ENCODE measurements around the gene SAT1. TPM values are rescaled to one million over a fixed set of nuclear protein-coding genes. Genes with fewer than 3 reads are reported as not detected.

Gene SAT1
- 348 to 472 TPM (median 419 TPM) in 5 replicates for total RNA-seq (2022; extraction: Qiagen RNA extraction)

DNA sequence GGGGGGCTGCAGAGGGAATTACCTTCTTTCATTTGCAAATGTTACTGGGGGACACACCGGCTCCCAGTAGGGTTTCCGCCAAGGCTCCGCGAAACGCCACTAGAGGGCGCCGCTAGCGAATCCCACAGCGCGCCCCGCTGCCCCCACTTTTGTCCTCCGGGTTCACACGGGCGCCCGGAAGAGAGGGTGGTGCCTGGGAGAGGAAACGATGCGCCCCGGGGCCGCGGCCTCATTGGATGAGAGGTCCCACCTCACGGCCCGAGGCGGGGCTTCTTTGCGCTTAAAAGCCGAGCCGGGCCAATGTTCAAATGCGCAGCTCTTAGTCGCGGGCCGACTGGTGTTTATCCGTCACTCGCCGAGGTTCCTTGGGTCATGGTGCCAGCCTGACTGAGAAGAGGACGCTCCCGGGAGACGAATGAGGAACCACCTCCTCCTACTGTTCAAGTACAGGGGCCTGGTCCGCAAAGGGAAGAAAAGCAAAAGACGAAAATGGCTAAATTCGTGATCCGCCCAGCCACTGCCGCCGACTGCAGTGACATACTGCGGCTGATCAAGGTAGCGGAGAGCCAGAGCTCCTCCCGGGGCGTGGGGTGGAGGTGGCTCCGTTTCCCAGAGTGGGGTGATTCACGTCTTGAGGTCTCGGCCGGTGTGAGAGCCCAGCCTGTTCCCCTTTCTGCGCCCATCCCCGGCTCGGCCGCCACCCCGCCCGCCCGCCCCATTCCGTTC is at the start of gene SAT1:
Gene SAT1 (plus strand): TSS at position 311 of the 726 bp plus-strand sequence. CDS start 179 bp downstream, at position 490.

DNA sequence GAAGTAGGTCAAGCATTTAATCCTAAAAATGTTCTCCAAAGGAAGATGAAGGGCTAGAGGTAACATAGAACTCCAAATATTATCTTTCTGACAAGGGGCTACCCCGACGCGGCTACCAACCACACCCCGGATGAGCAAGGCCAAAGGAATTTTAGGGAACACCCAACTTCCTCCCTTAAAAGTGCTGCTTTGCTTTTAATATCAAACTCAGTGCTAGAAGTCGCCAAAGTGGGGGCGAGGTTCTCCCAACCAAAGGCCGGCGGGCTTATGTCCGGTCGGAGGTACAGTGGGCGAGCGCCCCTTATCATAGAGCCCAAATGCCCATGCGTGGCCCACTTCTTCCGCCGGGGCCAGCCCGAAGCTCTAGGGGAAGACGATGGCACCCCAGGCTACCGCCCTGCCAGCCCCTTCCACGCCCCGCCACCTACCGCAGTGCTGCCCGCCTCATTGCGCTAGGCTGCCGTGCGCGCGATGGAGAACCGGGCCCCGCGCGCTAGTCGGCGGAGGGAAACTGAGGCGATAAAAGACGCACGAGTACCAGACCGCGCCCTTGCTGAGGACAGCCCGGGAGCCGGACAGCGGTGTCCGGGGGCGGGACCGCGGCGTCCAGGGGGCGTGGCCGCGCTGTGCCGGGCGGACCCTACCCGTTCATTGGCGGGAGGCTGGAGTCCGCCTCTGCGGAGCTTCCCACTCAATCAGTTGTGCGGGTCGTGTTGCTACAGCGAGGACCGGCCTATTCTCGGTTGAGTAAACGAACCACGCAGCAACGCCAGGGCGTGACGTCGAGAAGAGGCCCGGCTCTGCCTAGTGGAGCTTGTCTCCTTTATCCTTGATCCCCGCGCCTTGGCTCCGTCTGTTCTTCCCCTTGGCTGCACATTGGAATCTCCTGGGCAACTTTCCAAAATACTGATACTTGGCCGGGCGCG is 40.0 kb upstream of the SAT1 start, which contains the start of gene ACOT9:
Gene ACOT9 (minus strand): TSS at position 580 of the 926 bp plus-strand sequence. CDS start 132 bp downstream, at position 448.

Other genes with a start within 250 kb of the SAT1 start
- 244 to 293 TPM (median 278 TPM) in 5 replicates for gene PRDX4, start 115.7 kb upstream of the SAT1 start, total RNA-seq (2022; extraction: Qiagen RNA extraction)
- 95.1 to 109 TPM (median 98.6 TPM) in 5 replicates for gene ACOT9, start 39.9 kb upstream of the SAT1 start, total RNA-seq (2022; extraction: Qiagen RNA extraction)
- 31.2 to 32.3 TPM (median 31.9 TPM) in 5 replicates for gene APOO, start 124.8 kb downstream of the SAT1 start, total RNA-seq (2022; extraction: Qiagen RNA extraction)
- gene CXorf58, start 124.8 kb downstream of the SAT1 start, total RNA-seq (2022; extraction: Qiagen RNA extraction), result 0.07 to 0.17 TPM (median 0.11 TPM) in 4 of 5 replicates, not detected in the other
- 3.6 to 4.4 TPM (median 4.2 TPM) in 5 replicates for gene KLHL15, start 244.0 kb downstream of the SAT1 start, total RNA-seq (2022; extraction: Qiagen RNA extraction)